Inflammatory macrophage treated with lipopolysaccharide for 4 hours (primary cell): ENCODE data around the gene ARHGAP30.

Source experiments
- DNase-seq: peaks from one replicate; pipeline ENCODE4 v3.0.0-alpha.2; 2020

Gene ARHGAP30

DNA sequence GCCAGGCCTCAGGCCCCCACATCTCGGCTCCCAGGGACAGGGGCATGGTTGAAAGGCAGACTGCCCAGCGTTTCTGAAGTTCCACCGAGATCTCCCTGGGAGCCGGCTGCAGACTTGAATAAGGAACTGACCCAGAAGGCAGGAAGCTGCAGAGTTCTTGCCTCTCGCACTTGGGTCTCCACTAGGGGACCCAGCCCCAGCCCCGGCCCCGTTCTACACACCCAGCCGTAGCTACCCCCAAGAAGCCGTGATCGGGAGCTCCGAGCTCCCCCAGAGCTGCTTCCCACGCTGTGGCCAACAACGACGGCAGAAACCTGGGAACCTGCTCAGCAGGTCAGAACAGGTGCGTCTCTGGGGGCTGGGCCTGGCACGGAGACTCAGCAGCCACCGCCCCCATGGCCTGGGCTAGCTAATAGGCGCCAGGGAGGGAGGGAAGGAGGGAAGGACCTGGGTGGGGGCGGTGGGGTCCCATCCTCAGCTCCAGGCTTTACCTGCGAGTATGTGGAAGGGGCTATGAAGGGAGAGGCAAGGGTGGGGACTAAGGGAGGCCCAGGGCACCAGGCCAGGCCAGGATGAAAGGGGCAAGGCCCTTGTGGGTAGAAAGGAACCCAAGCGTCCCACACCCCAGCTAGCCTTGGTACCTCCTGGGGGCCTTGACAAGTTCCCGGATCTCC is 19.7 kb upstream of the ARHGAP30 start, which contains the start of gene NECTIN4:
Gene NECTIN4, minus strand, starts transcription at position 308 of the 674 bp plus-strand sequence. Its CDS starts 262 bp downstream, at position 46.
- peak; percentile 61 for DNase-seq

DNA sequence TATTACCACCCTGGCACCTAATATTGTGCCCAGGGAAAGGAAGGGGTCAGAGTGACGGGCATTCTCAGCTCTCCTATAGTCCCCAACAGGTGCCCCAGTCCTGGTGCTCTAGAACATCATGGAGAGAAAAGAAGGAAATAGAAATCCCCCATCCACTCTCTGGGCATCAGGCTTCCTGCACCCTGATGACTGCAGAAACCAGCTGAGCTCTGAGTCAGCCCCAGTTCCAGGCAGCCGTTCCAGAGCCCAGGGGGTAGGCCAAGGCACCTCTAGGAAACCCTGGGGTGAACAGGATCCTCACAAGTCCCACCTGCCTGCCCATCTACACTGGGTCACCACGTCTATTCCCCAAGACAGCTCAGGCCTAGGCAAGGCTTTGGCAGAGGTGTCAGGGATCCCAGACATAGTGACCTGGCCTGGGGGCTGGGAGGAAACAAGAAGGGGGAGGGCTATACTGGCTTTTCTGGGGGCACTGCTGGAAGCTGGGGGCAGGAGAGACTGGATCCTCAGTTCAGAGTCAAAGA is 19.0 kb upstream of the ARHGAP30 start:
- DNase-seq = peak; percentile 81

DNA sequence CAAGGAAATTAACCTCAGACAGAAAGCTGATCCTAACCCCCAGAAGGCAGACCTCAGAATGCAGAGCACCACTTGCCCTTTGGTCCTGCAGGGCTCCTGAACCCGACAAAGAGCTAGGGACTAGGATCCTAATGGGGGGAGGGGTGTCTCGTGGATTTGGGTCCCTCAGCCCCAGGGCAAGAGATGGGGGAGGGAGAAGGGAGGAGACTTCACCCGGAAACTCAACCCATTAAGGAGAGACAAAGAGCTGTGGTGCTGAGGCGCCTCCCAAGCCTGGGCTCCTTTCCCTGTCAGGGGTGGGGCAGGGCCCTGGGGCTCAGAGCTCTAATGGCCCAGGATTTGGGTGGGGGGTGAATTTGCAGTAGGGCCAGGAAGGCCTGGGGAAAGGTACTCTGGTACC is 16.8 kb upstream of the ARHGAP30 start:
- no peak for DNase-seq

DNA sequence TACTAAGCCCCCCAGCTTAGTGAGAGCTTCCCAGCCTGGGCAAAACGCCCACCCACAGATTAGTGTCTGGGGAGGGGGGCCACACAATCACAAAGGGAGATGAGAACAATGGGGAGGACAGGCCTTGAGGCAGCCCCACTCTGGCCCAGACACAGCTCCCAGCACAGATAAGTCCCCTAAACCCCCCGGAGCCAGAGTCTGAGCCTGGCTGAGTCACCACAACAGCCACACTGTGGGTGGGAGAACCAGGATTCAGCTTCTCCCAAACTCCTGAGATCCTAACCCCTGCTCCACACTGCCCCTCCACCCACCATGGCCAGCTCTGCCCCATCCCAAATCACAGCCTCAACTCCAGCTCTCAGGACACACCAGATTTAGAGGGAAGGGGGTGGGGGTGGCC is 15.5 kb upstream of the ARHGAP30 start:
- DNase-seq = no peak

DNA sequence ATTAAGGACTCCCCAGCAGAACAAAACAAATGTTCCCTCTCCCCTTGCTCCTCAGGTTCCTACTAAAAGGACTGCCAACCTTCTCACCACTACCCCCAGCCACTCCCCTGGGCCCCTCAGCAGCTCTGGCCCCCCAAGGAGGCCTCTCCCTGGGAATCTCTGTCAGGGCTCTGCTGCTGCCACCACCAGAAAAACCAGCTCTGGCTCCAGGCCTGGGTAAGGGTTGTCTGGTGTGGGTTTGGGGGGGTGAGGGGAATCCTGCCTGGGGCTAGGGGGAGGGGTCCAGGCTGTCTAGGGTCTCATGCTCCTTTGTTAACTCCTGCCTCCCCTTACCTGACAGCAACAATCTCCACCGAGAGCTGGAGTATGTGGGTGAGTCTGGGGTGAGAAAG is 14.9 kb upstream of the ARHGAP30 start:
- no peak for DNase-seq

DNA sequence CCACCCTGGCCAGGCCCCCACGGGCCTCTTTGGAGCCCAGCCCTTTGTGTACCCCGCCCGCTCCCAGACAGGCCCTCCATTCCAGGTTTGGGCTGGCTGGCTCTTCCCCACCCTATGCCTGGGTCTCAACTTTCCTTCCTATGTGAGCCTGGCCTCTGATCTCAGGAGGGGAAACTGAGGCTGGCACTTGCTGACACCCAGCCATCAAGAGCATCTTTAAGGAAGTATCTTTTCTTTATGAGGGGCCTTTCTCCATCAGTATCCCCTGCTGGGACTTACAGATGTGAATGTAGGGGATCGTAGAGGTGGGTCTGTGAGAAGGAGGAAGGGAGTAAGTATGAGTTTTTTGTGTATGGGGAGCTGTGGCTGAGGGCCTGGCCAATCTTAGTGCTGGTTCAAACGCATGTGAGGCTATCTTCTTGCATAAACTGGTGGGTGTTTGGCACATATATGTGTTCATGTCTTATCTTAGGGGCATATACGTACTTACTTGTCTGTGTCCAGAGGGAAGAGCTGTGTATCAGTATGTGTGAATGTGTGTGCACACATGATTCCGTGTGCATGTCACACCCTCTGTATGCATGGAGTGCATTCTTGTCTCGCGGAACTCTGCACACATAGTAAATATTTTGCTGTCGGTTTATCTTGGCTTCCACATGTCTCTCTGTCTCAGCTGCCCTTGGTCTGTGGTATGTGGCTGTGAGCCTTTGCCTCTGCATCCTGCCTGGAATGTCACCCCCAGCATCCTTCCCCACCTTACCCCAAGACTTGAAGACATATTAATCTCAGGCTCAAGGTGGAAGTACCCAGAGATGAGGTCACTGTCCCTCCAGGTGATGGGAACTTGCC is 14.3 kb upstream of the ARHGAP30 start:
- no peak for DNase-seq

DNA sequence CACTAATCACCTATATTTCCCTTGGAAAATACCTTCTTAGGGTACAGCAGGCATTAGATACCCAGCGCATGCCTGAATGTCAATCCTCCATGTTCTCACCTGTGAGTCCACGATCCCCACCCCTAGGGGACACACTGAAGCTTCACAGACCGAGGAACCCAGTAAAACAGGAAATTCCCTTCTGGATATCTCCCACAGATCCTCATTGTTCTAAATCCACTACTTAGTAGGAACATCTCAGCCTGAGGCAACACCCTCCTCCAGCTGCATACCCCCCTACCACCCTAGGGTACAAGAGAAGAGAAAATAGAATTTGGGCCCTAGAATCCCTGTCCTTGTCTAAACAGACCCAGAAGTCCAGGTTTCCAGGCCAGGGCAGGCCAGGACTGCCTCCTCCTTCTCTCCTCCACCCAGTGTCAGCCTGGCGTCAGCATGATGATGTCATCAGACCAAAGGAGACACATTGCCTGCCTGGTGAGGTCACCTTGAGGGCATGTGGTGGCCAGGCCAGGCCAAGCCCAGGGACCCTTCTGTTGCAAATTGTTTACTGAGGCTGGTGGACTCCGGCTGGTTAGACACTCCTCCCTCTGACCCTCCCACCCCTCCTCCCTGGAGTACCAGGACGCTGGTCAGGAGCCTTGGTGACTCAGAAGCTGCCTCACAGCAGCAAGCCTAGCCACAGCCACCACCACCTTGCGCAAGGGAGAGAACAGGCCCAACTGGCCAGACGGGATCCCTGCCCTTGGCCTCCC is 13.5 kb upstream of the ARHGAP30 start:
- DNase-seq = peak; percentile 98

DNA sequence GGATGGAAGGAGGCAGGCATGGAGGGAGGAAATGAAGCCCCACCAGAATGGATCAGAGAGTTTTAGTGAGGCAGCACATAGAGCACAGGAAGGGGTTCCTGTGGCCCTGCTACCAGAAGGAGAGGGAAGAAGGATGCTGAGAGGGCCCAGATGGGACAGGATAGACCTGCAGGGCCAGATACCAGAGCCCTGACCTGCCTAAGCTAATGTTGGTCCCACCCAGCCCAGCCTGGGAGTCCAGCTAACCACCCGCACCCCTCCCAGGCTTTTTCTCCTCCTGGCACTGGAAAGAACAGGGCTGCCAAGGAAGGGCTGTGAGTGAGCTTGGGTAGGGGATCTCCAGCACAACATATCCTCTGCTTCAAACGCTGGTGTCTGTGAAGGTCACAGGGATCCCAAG is 12.8 kb upstream of the ARHGAP30 start:
- no peak for DNase-seq

DNA sequence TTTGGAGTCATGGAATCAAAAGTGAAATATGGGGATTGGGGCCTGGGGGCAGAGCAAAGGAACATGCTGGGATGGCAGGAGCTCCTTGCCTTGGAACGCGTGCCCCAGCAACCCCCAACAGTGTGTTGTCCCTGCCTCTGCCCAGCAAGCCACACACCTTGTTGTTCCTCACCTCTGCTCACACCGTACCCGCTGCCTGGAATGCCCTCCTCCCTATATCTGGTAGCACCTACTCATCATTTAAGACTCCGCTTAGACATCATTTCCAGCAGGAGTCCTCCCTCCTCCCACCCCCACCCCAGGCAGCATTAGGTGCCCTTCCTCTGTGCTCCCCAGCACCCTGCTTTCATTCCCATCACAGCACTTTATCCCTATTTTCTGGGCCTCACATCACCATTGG is 11.8 kb upstream of the ARHGAP30 start:
- no peak for DNase-seq

DNA sequence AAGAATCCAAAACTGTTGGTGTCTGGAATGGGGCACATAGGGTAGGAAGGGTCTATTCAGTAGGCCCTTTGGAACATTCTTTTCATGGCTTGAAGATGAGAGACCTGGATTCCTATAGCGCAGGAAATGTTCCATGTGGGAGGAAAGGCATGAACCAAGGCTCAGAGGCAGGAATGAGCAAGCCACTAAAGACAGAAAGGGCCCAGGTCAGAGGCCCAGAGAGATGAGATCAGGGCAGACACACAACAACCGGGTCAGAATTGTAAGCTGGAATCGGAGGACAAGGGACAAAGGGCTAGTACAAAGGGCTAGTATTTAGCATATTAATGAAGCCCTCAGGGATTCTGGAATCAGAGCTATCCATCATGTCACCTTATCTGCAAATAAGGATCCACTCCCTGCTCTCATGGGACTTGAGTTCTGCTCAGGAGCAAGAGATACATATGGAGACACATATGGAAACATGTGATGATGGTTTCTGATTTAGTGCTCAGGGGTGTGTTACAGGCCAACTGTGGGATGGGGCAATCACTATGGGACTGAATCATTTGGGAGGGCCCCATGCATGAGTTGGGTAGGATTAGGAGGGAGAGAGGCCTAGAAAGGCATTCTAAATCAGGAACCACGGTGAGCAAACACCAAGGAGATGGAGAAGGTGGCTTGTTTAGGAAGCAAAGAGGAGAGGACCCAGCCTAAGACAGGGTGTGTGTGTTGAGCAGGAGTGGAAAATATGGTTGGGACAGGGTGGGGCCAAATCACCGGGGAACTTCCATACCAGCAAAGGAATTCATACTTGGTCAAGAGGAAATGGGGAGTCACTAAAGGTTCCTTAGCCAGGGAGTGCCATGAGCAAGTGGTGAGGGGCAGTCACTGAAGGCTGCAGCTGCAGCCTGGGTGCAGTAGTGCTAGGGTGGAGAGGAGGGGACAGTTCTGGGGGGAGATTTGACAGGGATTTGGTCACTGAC is 11.0 kb upstream of the ARHGAP30 start:
- DNase-seq = peak; percentile 76

DNA sequence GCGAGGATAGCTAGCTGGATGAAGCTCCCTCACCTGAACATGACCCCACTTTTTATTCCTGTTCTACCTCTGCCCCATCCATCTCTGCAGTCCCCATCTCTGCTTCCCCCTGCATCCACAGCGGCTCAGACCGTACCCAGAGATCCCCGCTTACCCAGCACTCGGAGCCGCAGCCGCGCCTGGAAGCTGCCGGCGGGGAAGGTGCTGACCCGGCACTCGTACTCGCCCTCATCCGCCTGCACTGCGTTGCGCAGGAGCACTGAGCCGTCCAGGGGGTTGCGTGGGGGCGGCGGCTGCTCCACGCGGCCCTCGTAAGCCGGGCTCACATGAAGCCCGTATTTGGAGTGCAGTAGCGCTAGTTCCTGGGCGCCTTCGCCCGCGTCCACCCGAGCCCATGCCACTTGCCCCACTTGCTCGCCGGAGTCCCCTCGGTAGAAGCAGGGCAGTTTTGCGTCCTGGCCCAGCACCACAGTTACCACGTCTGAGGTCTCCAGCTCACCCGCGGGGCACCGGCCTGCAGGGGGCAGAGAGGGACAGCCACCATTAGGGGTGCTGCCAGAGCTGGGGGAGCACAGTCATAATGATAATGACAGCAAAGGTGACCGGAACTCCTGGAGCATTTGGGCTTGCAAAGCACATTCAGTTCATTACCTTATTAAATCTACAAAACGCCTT is 9.9 kb upstream of the ARHGAP30 start:
- DNase-seq = no peak

DNA sequence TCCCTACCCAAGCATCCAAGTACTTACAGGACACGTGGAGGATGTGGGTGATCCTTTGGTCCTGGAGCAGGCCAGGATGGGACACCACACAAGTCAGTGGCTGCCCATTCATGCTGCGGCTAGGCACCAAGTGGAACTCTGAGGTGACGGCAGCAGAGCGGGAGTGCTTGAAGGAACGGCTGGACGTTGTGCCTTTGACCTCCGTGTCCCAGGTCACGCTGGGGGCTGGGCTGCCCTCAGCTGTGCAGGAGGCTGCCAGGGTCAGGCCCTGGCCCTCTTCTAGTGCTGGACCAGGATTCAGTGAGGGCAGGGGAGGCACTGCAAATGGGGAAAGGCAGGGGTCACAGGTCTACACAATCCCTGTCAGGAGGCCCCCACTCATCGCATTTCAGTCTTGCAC is 7.7 kb upstream of the ARHGAP30 start:
- DNase-seq = no peak

DNA sequence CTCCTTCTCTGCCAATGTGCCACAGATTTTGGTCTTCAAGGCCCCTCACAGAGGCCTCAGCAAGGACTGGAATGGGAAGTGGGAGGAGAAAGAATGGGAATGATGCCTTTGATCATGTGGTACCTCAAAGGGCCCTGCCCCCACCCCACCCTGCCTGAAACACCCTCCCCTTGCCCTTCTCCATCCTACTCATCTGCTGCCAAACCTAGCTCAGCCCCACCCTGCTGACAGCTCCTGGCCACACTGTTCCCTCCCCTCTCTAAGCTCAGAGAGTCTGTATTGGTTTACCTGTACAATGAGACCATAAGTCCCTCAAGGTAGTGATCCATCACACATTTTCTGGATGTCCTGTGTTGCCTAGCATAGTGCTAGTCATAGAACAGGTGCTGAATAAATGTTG is 6.7 kb upstream of the ARHGAP30 start:
- no peak for DNase-seq

DNA sequence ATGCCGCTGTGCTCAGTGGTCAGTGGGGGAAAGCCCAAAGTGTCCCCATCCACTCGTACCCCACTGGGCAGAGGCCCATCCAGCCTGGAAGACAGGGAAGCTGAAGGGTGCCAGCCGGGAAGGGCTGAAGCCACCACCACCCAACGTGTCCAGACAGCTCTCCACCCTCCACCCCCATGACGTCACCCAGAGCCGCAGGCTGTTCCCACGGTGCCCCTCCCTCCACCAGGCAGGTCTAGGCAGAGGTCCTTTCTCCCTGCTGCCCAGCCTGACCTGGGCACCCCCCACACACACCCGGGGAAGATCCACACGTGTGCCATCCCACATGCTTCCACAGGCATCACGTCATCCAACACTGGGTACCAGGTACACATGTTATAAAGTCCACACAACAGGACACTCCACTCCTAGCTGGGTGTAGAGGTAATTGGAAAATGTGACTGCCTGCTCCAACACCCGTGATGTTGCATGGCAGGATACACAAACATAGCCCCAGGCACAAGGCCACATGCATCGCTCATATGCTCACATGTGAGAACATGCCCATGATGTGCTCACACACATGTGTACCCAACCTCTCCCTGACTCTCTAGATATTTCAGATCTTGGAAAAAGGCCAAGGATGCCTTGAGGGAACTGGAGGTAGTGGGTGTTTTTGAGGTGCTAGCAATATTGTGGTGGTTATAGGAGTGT is 5.1 kb upstream of the ARHGAP30 start:
- no peak for DNase-seq

DNA sequence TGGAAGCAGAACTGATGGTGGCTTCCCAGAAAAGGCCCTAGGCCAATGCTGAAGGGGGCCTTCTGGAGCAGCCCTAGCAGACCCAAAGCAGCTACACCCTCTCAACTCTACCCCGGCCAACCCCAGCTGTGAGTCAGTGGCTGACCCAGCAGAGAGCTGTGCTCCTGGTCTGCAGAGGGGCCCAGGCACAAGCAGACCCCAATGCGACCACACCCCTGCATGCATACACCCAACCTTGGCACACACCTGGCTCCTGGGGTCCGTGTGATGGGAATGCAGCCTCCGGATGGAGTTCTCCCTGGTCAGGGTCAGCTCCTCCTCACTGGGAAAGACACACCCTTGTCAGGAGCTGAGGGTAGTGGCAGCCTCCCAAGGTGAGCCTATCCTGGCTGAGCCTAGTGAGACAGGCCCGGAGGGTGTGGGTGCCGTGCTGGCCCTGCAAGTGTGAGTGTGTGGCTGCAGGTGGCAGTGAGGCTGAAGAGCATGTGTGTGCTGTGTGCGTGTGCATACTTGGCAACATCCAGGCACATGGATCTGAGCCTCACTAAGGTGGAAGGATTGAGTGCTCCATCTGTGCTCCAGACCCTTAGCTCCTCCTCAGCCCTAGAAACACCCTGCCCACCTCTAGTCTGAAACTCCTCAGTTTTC is 3.9 kb upstream of the ARHGAP30 start:
- no peak for DNase-seq

DNA sequence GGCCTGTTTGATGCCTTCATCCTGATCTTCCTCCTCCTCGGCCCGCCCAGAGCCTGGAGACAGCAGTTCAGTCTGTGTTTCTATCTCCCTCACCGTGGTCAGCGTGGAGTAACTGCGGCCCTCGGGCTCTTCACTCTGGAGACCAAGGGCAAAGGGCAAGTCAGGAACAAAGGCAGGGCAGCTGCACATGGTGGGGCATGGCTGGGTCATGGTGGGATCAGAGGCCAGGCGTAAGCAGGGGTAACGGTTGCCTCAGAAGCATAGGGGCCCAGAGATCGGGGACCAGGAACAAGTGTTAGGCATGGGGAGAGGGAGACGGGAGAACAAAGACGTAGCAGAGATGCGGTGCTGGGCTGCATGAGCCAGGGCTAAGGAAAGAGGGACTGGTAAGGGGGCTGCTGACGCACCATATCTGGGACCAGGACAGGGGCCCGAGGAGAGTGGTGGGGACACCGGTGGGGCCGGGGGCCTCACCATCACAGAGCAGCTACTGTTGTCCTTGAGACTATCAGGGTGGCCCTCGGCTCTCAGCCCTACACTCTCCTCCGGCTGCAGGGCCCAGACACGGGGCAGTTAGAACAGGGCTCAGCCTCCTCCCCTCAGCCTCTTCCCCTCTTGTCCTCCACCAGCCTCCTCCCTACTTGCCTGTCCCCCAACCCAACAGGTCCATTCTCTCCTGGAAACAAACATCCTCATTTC is 3.2 kb upstream of the ARHGAP30 start:
- no peak for DNase-seq

DNA sequence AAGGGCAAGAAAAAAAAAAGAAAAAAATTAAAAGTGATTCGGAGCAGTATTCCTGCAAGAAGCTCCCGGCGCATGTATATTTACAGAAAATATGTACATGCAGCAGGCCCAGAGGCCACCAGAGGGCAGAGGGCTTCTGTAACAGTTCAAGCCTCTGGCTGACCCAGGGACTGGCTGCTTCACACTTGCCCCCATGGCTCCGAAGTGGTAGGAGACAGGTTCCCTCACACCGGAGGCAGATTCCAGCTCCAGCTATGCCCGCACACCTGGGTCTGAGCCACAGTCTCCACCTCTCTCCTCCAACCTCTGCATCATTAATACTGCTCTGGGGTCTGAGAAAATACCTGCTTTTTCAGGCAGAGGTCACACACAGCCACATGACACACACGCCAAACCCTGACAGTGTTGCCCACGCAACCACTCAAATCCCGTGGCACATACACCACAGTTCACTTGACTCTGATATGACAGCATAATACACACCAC is 2.2 kb upstream of the ARHGAP30 start:
- peak; percentile 82 for DNase-seq

DNA sequence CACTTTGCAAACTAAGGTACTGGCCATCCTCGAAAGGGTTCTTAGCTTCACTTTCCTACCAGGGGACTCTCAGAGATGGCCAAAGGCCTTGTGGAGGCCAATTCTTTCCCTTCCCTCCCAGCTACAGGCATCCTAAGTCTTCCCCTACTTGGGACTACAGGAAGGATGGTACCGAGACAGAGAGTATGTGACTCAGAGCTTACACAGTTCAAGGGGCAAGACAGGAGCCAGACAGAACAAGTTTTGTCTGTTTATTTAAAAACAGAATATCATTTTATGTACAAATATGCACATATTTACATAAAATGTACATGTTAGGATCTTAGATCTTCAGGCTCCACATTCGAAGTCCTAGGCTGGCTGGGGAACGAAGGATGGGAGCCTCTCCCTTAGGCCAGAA is 1.1 kb upstream of the ARHGAP30 start:
- DNase-seq = no peak

DNA sequence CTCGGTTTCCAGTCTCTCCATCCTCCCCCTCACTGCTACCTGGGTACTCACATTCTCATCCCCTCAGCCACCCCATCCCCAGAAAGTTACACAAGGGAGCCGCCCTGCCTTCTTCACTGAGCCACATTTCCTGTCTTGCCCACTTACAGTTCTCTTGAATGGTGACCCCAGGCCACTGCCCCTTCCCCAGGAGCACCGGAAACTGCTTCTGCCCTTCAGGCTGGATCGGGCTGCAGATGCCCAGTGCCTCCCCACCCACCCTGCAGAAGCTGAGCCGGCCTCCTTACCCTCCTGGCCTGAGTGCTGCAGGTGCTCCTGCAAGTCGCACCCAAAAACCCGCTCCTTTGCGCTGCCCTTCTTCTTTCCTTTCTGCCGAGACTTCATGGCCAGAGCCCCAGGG is 450 bp downstream of the ARHGAP30 start:
- no peak for DNase-seq
